Ishikawa (cell line): ENCODE measurements around the gene PCDH9.

Source experiments
- CEBPB ChIP-seq: IDR thresholded peaks from 2 replicates; pipeline ENCODE4 v1.6.1; 2012
- CREB1 ChIP-seq: IDR thresholded peaks from 2 replicates; pipeline ENCODE4 v1.6.1; 2012; ENCODE audit warnings: low read depth
- EGR1 ChIP-seq: IDR thresholded peaks from 2 replicates; pipeline ENCODE4 v1.6.1; 2012
- EP300 ChIP-seq: IDR thresholded peaks from 2 replicates; pipeline ENCODE4 v1.6.1; 2012; ENCODE audit warnings: borderline replicate concordance
- FOXM1 ChIP-seq: IDR thresholded peaks from 2 replicates; pipeline ENCODE4 v1.6.1; 2012; ENCODE audit warnings: low read depth, borderline replicate concordance
- NFIC ChIP-seq: IDR thresholded peaks from 2 replicates; pipeline ENCODE4 v1.6.1; 2012
- RAD21 ChIP-seq: IDR thresholded peaks from 2 replicates; pipeline ENCODE4 v1.6.1; 2012; ENCODE audit warnings: low read depth
- TAF1 ChIP-seq: IDR thresholded peaks from 2 replicates; pipeline ENCODE4 v1.6.1; 2012; ENCODE audit warnings: low read depth, mild to moderate bottlenecking
- TCF12 ChIP-seq: IDR thresholded peaks from 2 replicates; pipeline ENCODE4 v1.6.1; 2012; ENCODE audit warnings: low read depth
- TEAD4 ChIP-seq: IDR thresholded peaks from 2 replicates; pipeline ENCODE4 v1.6.1; 2012
- YY1 ChIP-seq: IDR thresholded peaks from 2 replicates; pipeline ENCODE4 v1.6.1; 2012; ENCODE audit warnings: low read depth
- ZBTB7A ChIP-seq: IDR thresholded peaks from 2 replicates; pipeline ENCODE4 v1.6.1; 2012; ENCODE audit warnings: low read depth
- TF ChIP-seq, protein P1 (sequence below): IDR thresholded peaks from 2 replicates; pipeline ENCODE4 v1.6.1; 2012; ENCODE audit warnings: low read depth, mild to moderate bottlenecking
- TF ChIP-seq, protein P2 (sequence below): IDR thresholded peaks from 2 replicates; pipeline ENCODE4 v1.6.1; 2012
- TF ChIP-seq, protein P3 (sequence below): IDR thresholded peaks from 2 replicates; pipeline ENCODE4 v1.6.1; 2012

Gene PCDH9

DNA sequence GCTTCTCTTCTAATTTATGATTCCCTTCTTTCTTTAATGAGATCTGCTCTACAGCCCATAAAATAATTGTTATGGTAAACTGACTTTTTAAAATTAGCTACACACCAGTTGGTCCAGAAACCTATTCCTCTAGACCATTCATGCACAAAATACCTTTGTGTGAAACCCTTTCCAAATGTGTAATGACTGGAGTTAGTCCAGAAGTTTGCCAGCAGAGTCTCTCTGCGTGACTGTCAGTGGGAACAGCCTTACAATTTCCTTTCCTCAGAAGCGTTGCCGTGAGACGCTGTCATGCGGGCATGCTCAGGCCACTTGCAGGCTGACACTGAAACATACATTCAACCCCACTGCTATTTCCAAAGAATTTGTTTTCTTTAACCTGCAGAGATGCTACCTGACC is 965.2 kb downstream of the PCDH9 start:
- TF ChIP-seq, protein P1, sequence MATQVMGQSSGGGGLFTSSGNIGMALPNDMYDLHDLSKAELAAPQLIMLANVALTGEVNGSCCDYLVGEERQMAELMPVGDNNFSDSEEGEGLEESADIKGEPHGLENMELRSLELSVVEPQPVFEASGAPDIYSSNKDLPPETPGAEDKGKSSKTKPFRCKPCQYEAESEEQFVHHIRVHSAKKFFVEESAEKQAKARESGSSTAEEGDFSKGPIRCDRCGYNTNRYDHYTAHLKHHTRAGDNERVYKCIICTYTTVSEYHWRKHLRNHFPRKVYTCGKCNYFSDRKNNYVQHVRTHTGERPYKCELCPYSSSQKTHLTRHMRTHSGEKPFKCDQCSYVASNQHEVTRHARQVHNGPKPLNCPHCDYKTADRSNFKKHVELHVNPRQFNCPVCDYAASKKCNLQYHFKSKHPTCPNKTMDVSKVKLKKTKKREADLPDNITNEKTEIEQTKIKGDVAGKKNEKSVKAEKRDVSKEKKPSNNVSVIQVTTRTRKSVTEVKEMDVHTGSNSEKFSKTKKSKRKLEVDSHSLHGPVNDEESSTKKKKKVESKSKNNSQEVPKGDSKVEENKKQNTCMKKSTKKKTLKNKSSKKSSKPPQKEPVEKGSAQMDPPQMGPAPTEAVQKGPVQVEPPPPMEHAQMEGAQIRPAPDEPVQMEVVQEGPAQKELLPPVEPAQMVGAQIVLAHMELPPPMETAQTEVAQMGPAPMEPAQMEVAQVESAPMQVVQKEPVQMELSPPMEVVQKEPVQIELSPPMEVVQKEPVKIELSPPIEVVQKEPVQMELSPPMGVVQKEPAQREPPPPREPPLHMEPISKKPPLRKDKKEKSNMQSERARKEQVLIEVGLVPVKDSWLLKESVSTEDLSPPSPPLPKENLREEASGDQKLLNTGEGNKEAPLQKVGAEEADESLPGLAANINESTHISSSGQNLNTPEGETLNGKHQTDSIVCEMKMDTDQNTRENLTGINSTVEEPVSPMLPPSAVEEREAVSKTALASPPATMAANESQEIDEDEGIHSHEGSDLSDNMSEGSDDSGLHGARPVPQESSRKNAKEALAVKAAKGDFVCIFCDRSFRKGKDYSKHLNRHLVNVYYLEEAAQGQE: no peak
- TF ChIP-seq RAD21 (no peak), FOXM1 (peak; percentile 44; the same call in 1 of the 2 replicates), NFIC (peak; percentile 82), TCF12 (peak; percentile 70), TEAD4 (peak; percentile 44), TAF1 (no peak), EP300 (peak; percentile 67; the same call in 1 of the 2 replicates), EGR1 (no peak), CREB1 (no peak), YY1 (no peak), ZBTB7A (no peak), CEBPB (0 out of 2 replicates have a peak, but pooled peaks have one; percentile 18)
- TF ChIP-seq, protein P2, sequence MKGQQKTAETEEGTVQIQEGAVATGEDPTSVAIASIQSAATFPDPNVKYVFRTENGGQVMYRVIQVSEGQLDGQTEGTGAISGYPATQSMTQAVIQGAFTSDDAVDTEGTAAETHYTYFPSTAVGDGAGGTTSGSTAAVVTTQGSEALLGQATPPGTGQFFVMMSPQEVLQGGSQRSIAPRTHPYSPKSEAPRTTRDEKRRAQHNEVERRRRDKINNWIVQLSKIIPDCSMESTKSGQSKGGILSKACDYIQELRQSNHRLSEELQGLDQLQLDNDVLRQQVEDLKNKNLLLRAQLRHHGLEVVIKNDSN: no peak
- TF ChIP-seq, protein P3, sequence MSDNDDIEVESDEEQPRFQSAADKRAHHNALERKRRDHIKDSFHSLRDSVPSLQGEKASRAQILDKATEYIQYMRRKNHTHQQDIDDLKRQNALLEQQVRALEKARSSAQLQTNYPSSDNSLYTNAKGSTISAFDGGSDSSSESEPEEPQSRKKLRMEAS: no peak

- TF ChIP-seq FOXM1 (no peak), NFIC (no peak), ZBTB7A (no peak), EP300 (no peak), RAD21 (no peak)
- TF ChIP-seq, protein P2: no peak
Measured at GRCh38 chr13:66262330-66262729, 967.8 kb downstream of the PCDH9 start.
